Skeletal muscle satellite cell (primary cell): Measurements from ENCODE around the gene ZNF266.

Source experiments
- H3K27me3 ChIP-seq: 2 replicates; pipeline ENCODE4 v1.7.0; 2013; ENCODE audit warnings: low read length; ENCODE audit not compliant: control insufficient read depth, insufficient read depth
- H3K36me3 ChIP-seq: 2 replicates; pipeline ENCODE4 v1.7.0; 2013; ENCODE audit warnings: mild to moderate bottlenecking, control low read depth, low read length; ENCODE audit not compliant: insufficient read depth
- H3K4me1 ChIP-seq: 2 replicates; pipeline ENCODE4 v1.7.0; 2013; ENCODE audit warnings: low read length; ENCODE audit not compliant: control insufficient read depth, insufficient read depth
- H3K4me2 ChIP-seq: 2 replicates; pipeline ENCODE4 v1.7.0; 2013; ENCODE audit warnings: mild to moderate bottlenecking, low read length
- H3K4me3 ChIP-seq: 2 replicates; pipeline ENCODE4 v1.7.0; 2013; ENCODE audit warnings: low read length
- H3K9ac ChIP-seq: 2 replicates; pipeline ENCODE4 v1.7.0; 2013; ENCODE audit warnings: mild to moderate bottlenecking, low read depth, low read length, moderate library complexity
- H3K9me3 ChIP-seq: replicated peaks from 2 replicates; pipeline ENCODE4 v1.7.0; 2013; ENCODE audit warnings: mild to moderate bottlenecking, control low read depth, low read length

Gene ZNF266

GRCh38 chr19:9427941-9428340 is 7.4 kb downstream of the ZNF266 start:
- Histone ChIP-seq H3K9ac (no peak overlapping the region), H3K4me2 (no peak overlapping the region), H3K27me3 (no peaks in the 10 kb centered on the region), H3K36me3 (peaks cover 51% of the 10 kb centered on the region), H3K9me3 (no peaks in the 10 kb centered on the region), H3K4me3 (no peak overlapping the region), H3K4me1 (no peaks in the 10 kb centered on the region)

GRCh38 chr19:9413240-9413954 is 22.0 kb downstream of the ZNF266 start:
- peaks cover 43% of the 10 kb centered on the region for H3K9me3 ChIP-seq
- H3K9ac ChIP-seq: no peak overlapping the region
- no peak overlapping the region for H3K4me2 ChIP-seq
- no peaks in the 10 kb centered on the region for H3K27me3 ChIP-seq
- peaks cover 62% of the 10 kb centered on the region for H3K36me3 ChIP-seq
- no peak overlapping the region for H3K4me3 ChIP-seq
- no peaks in the 10 kb centered on the region for H3K4me1 ChIP-seq

GRCh38 chr19:9407827-9408226 is 27.5 kb downstream of the ZNF266 start:
- Histone ChIP-seq H3K4me2 (peak overlapping the region; percentile 76), H3K4me1 (no peaks in the 10 kb centered on the region), H3K9ac (no peak overlapping the region), H3K9me3 (peaks cover 22% of the 10 kb centered on the region), H3K36me3 (peaks cover 11% of the 10 kb centered on the region), H3K4me3 (peak overlapping the region; percentile 83), H3K27me3 (no peaks in the 10 kb centered on the region)

DNA sequence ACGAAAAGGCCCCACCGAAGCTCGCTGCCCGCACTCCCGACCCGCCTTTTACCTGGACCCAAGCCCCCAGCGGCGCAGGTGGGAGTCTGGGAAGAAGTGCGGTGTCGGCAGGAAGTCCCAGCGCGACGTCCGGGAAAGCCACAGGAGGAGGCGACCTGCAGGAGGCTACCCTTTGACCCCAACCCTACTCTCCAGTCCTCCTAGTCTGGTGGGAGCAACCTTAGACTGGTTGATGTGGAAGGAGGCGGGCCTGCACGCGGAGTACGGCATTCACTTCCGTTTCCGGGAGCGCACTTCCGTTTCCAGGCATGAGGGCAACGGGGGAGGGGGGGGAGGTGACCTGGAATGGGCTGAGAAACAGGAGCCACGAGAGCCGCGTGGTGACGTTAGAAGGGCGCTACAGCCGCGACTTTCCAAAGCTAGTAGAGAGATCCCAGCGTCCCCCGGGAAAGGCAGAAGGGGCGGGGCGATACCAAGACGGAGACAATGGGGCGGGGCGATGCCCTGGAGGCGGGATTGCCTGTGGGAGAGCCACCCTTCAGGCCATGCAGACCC is 28.5 kb downstream of the ZNF266 start:
- Histone ChIP-seq H3K4me1 (no peaks in the 10 kb centered on the region), H3K9me3 (peaks cover 13% of the 10 kb centered on the region), H3K36me3 (peaks cover 2% of the 10 kb centered on the region), H3K4me2 (peak overlapping the region; percentile 76), H3K4me3 (peak overlapping the region; percentile 83), H3K9ac (peak overlapping the region; percentile 77), H3K27me3 (no peaks in the 10 kb centered on the region)

DNA sequence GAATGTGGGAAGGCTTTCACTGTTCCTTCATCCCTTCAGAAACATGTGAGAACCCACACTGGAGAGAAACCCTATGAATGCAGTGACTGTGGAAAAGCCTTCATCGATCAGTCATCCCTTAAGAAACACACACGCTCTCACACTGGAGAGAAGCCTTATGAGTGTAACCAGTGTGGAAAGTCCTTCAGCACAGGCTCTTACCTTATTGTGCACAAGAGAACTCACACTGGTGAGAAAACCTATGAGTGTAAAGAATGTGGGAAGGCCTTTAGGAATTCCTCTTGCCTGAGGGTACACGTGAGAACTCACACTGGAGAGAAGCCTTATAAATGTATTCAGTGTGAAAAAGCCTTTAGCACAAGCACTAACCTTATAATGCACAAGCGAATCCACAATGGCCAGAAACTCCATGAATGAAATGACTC is 54.0 kb downstream of the ZNF266 start:
- Histone ChIP-seq H3K4me1 (no peaks in the 10 kb centered on the region), H3K36me3 (peaks cover 92% of the 10 kb centered on the region), H3K4me3 (no peak overlapping the region), H3K9me3 (peaks cover 86% of the 10 kb centered on the region), H3K4me2 (no peak overlapping the region), H3K9ac (no peak overlapping the region), H3K27me3 (no peaks in the 10 kb centered on the region)

GRCh38 chr19:9370738-9371619 is 64.4 kb downstream of the ZNF266 start:
- Histone ChIP-seq H3K4me3 (no peak overlapping the region), H3K27me3 (no peaks in the 10 kb centered on the region), H3K9me3 (peaks cover 6% of the 10 kb centered on the region), H3K36me3 (peaks cover 11% of the 10 kb centered on the region), H3K9ac (no peak overlapping the region), H3K4me2 (no peak overlapping the region), H3K4me1 (no peaks in the 10 kb centered on the region)

DNA sequence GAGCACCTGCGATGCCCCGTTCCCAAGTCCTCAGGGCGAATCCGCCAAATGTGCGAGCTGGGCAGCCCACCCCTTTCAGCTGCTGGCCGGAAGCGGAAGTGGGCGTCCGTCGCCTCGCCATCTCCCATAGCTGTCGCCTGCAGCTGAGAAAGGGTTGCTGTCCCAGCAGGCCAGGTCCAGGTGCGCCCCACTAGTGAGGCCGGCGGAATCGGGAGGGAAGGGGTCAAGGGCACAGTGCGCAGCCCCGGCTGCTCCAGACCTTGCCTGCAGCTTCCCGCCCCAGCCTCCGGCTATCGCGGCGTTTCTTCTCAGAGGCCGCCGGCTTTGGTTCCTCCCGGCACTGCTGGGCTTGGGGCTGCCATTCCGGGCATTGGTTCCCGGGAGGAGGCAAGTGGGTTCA is 72.5 kb downstream of the ZNF266 start, which contains the start of gene ZNF177:
TSS of gene ZNF177 (plus strand) at position 109 of the 400 bp plus-strand sequence. CDS start 15,299 bp downstream, outside the sequence.
- no peaks in the 10 kb centered on the region for H3K27me3 ChIP-seq
- peak within 1 kb of the TSS; percentile 75 for H3K4me2 ChIP-seq
- peak within 1 kb of the TSS; percentile 10 for H3K9ac ChIP-seq
- H3K36me3 ChIP-seq: no peaks in the 10 kb centered on the region
- no peaks in the 10 kb centered on the region for H3K4me1 ChIP-seq
- H3K4me3 ChIP-seq: peak within 1 kb of the TSS; percentile 64
- peaks cover 15% of the 10 kb centered on the region for H3K9me3 ChIP-seq
